H9 (cell line): Measurements from ENCODE around the gene TENM4. TPM values are rescaled to one million over a fixed set of nuclear protein-coding genes. Genes with fewer than 3 reads are reported as not detected.

Source experiments
- DNase-seq: peaks from one replicate; pipeline ENCODE4 v3.0.0-alpha.2; 2017
- H2AFZ ChIP-seq: one replicate; pipeline ENCODE4 v1.6.1; 2013; ENCODE audit warnings: mild to moderate bottlenecking, low read length, control low read depth, moderate library complexity
- H2AK5ac ChIP-seq: 2 replicates; pipeline ENCODE4 v1.6.1; 2013; ENCODE audit warnings: low read length, control low read depth, mixed read lengths; ENCODE audit not compliant: insufficient read length
- H2BK120ac ChIP-seq: one replicate; pipeline ENCODE4 v1.6.1; 2013; ENCODE audit warnings: low read depth, mild to moderate bottlenecking, low read length, control low read depth, inconsistent platforms; ENCODE audit not compliant: poor library complexity, severe bottlenecking
- H2BK12ac ChIP-seq: 2 replicates; pipeline ENCODE4 v1.6.1; 2013; ENCODE audit warnings: low read length, control low read depth, mixed read lengths, low read depth; ENCODE audit not compliant: insufficient read length
- H2BK15ac ChIP-seq: 2 replicates; pipeline ENCODE4 v1.6.1; 2013; ENCODE audit warnings: low read depth, low read length, control low read depth
- H2BK20ac ChIP-seq: one replicate; pipeline ENCODE4 v1.6.1; 2013; ENCODE audit warnings: low read depth, mild to moderate bottlenecking, low read length, control low read depth, inconsistent platforms; ENCODE audit not compliant: poor library complexity, severe bottlenecking
- H2BK5ac ChIP-seq: 2 replicates; pipeline ENCODE4 v1.6.1; 2013; ENCODE audit warnings: low read length, control low read depth, mixed read lengths; ENCODE audit not compliant: insufficient read length
- H3K14ac ChIP-seq: 2 replicates; pipeline ENCODE4 v1.6.1; 2013; ENCODE audit warnings: low read length, control low read depth; ENCODE audit not compliant: insufficient read depth
- H3K18ac ChIP-seq: 2 replicates; pipeline ENCODE4 v1.6.1; 2013; ENCODE audit warnings: low read depth, mild to moderate bottlenecking, mixed read lengths, low read length, control low read depth; ENCODE audit not compliant: insufficient read length
- H3K23ac ChIP-seq: 2 replicates; pipeline ENCODE4 v1.6.1; 2013; ENCODE audit warnings: low read length, control low read depth, mixed read lengths, low read depth; ENCODE audit not compliant: insufficient read length
- H3K23me2 ChIP-seq: 2 replicates; pipeline ENCODE4 v1.6.1; 2013; ENCODE audit warnings: low read depth, mild to moderate bottlenecking, mixed read lengths, low read length, control low read depth; ENCODE audit not compliant: insufficient read length, poor library complexity, severe bottlenecking
- H3K27ac ChIP-seq: 2 replicates; pipeline ENCODE4 v1.5.1; 2013; ENCODE audit warnings: low read length, control low read depth, mixed read lengths, low read depth; ENCODE audit not compliant: insufficient read length
- H3K27me3 ChIP-seq: 2 replicates; pipeline ENCODE4 v1.6.1; 2013; ENCODE audit warnings: low read length, control low read depth, inconsistent platforms; ENCODE audit not compliant: insufficient read depth
- H3K4ac ChIP-seq: 2 replicates; pipeline ENCODE4 v1.6.1; 2013; ENCODE audit warnings: low read depth, mild to moderate bottlenecking, control low read depth, inconsistent platforms, low read length, moderate library complexity
- H3K4me1 ChIP-seq: 2 replicates; pipeline ENCODE4 v1.6.1; 2013; ENCODE audit warnings: low read length, control low read depth, inconsistent platforms; ENCODE audit not compliant: insufficient read depth
- H3K4me2 ChIP-seq: 2 replicates; pipeline ENCODE4 v1.6.1; 2013; ENCODE audit warnings: low read length, control low read depth, mixed read lengths; ENCODE audit not compliant: insufficient read length, insufficient read depth
- H3K56ac ChIP-seq: 2 replicates; pipeline ENCODE4 v1.6.1; 2013; ENCODE audit warnings: low read depth, mild to moderate bottlenecking, mixed read lengths, low read length, control low read depth; ENCODE audit not compliant: insufficient read length
- H3K79me1 ChIP-seq: 2 replicates; pipeline ENCODE4 v1.6.1; 2013; ENCODE audit warnings: low read depth, mild to moderate bottlenecking, moderate library complexity, low read length, control low read depth, inconsistent platforms; ENCODE audit not compliant: insufficient read depth, poor library complexity, severe bottlenecking
- H3K79me2 ChIP-seq: 2 replicates; pipeline ENCODE4 v1.6.1; 2013; ENCODE audit warnings: low read length, control low read depth, inconsistent platforms; ENCODE audit not compliant: insufficient read depth
- H3K9ac ChIP-seq: 2 replicates; pipeline ENCODE4 v1.6.1; 2013; ENCODE audit warnings: low read length, control low read depth, mixed read lengths; ENCODE audit not compliant: insufficient read length; ENCODE audit errors: extremely low read depth
- H3K9me3 ChIP-seq: one replicate; pipeline ENCODE4 v1.6.1; 2013; ENCODE audit warnings: low read depth, low read length, inconsistent platforms; ENCODE audit not compliant: control insufficient read depth
- H3T11ph ChIP-seq: one replicate; pipeline ENCODE4 v1.6.1; 2013; ENCODE audit warnings: mild to moderate bottlenecking, low read length, control low read depth, inconsistent platforms
- H4K20me1 ChIP-seq: one replicate; pipeline ENCODE4 v1.6.1; 2013; ENCODE audit not compliant: control insufficient read depth, insufficient read length, insufficient read depth
- H4K5ac ChIP-seq: 2 replicates; pipeline ENCODE4 v1.6.1; 2013; ENCODE audit warnings: low read depth, mild to moderate bottlenecking, mixed read lengths, low read length, control low read depth; ENCODE audit not compliant: insufficient read length
- H4K8ac ChIP-seq: replicated peaks from 2 replicates; pipeline ENCODE4 v1.6.1; 2013; ENCODE audit warnings: low read length, control low read depth, mixed read lengths, low read depth; ENCODE audit not compliant: insufficient read length
- H4K91ac ChIP-seq: 2 replicates; pipeline ENCODE4 v1.6.1; 2013; ENCODE audit warnings: low read depth, mild to moderate bottlenecking, moderate library complexity, mixed read lengths, low read length, control low read depth; ENCODE audit not compliant: insufficient read length
- H3K27ac Mint-ChIP-seq, 3 experiments: 2 replicates in 2 of 3; 3 replicates in 1 of 3; pipeline ENCODE4 v1.8.0; 2020 to 2021; ENCODE audit warnings: mixed read lengths in 3 of 3, mild to moderate bottlenecking in 1 of 3, moderate library complexity in 1 of 3
- H3K27me3 Mint-ChIP-seq: 2 replicates; pipeline ENCODE4 v1.8.0; 2021; ENCODE audit warnings: low read depth, mild to moderate bottlenecking, moderate library complexity, mixed read lengths
- H3K36me3 Mint-ChIP-seq, 3 experiments: 2 replicates in 2 of 3; 3 replicates in 1 of 3; pipeline ENCODE4 v1.8.0; 2020 to 2021; ENCODE audit warnings: low read depth in 3 of 3, mixed read lengths in 3 of 3; ENCODE audit not compliant: insufficient read depth in 1 of 3
- H3K4me1 Mint-ChIP-seq, 2 experiments: 2 replicates each; pipeline ENCODE4 v1.8.0; 2020; ENCODE audit warnings: mixed read lengths in 2 of 2
- H3K4me3 Mint-ChIP-seq, 2 experiments: 2 replicates in 1 of 2; 3 replicates in 1 of 2; pipeline ENCODE4 v1.8.0; 2020 to 2021; ENCODE audit warnings: mild to moderate bottlenecking in 2 of 2, mixed read lengths in 2 of 2, moderate library complexity in 1 of 2
- H3K9me3 Mint-ChIP-seq, 2 experiments: 2 replicates in 1 of 2; 3 replicates in 1 of 2; pipeline ENCODE4 v1.8.0; 2020; ENCODE audit warnings: mild to moderate bottlenecking in 2 of 2, mixed read lengths in 2 of 2, moderate library complexity in 1 of 2
- CTCF ChIP-seq: fragments of 200-600 bp; sonication (generic); conservative IDR thresholded peaks from 3 replicates; pipeline ENCODE4 v1.8.0; 2021; ENCODE audit warnings: antibody characterized with exemption, mild to moderate bottlenecking
- WGBS: extraction: QIAGEN DNeasy Blood & Tissue Kit; methylation state at CpG from one replicate; pipeline ENCODE4 v1.1.7; 2013; ENCODE audit warnings: missing lambda C conversion rate, low lambda C conversion rate, mixed read lengths; ENCODE audit not compliant: insufficient read length; ENCODE audit errors: extremely low coverage; 5-methylcytosine and 5-hydroxymethylcytosine counted together
- total RNA-seq: library from RNA; stranded (reverse); gene quantifications from 2 replicates; pipeline ENCODE4 v1.2.1, GENCODE V29; 2021

The TENM4 gene
- total RNA-seq, 1 experiment from 2014 or later = 4.6 TPM

GRCh38 chr11:79119491-79120284 is 321.1 kb downstream of the TENM4 start:
- H4K5ac ChIP-seq = no peak overlapping the region
- H2BK12ac ChIP-seq = no peak overlapping the region
- no peaks in the 10 kb centered on the region for H4K20me1 ChIP-seq
- no peak for TF ChIP-seq CTCF
- H3K79me2 ChIP-seq = no peaks in the 10 kb centered on the region
- no peak overlapping the region for H2AFZ ChIP-seq
- no peak overlapping the region for H2BK15ac ChIP-seq
- H2BK5ac ChIP-seq = no peak overlapping the region
- H3T11ph ChIP-seq = no peak overlapping the region
- no peak overlapping the region for H3K27ac ChIP-seq
- H4K8ac ChIP-seq = no peak overlapping the region
- H3K14ac ChIP-seq = no peak overlapping the region
- peaks cover 5 to 15% of the 10 kb centered on the region in 2 experiments for H3K4me1 Mint-ChIP-seq
- H3K9me3 Mint-ChIP-seq = no peaks in the 10 kb centered on the region; a peak in 1 of 5 replicates
- H3K27ac Mint-ChIP-seq = no peak overlapping the region
- H3K36me3 Mint-ChIP-seq = no peaks in the 10 kb centered on the region
- no peak overlapping the region for H3K4ac ChIP-seq
- H3K23ac ChIP-seq = no peak overlapping the region
- H2AK5ac ChIP-seq = no peak overlapping the region
- peaks cover 2% of the 10 kb centered on the region; the same call in 1 of the 2 replicates for H3K4me1 ChIP-seq
- no peaks in the 10 kb centered on the region for H3K27me3 ChIP-seq
- no peak overlapping the region for H3K9ac ChIP-seq
- H3K9me3 ChIP-seq = no peaks in the 10 kb centered on the region
- H3K4me3 Mint-ChIP-seq = no peak overlapping the region
- H2BK120ac ChIP-seq = no peak overlapping the region
- no peaks in the 10 kb centered on the region for H3K79me1 ChIP-seq
- H2BK20ac ChIP-seq = no peak overlapping the region
- no peak overlapping the region for H4K91ac ChIP-seq
- no peak overlapping the region for H3K4me2 ChIP-seq
- H3K27me3 Mint-ChIP-seq = no peaks in the 10 kb centered on the region
- no peak for DNase-seq
- no peak overlapping the region for H3K56ac ChIP-seq
- no peaks in the 10 kb centered on the region for H3K23me2 ChIP-seq
- H3K18ac ChIP-seq = no peak overlapping the region
- no CpG with 5 or more reads among the region's 8 CpGs for WGBS
